GM21360 (cell line): ENCODE data around the gene TNS4.

Source experiments
- ATAC-seq: cut with Tn5 transposase; IDR thresholded peaks from one replicate; pipeline ENCODE4 v1.9.1; 2021; ENCODE audit warnings: mild to moderate bottlenecking, moderate library complexity; ENCODE audit not compliant: unreplicated experiment

TNS4 gene

DNA sequence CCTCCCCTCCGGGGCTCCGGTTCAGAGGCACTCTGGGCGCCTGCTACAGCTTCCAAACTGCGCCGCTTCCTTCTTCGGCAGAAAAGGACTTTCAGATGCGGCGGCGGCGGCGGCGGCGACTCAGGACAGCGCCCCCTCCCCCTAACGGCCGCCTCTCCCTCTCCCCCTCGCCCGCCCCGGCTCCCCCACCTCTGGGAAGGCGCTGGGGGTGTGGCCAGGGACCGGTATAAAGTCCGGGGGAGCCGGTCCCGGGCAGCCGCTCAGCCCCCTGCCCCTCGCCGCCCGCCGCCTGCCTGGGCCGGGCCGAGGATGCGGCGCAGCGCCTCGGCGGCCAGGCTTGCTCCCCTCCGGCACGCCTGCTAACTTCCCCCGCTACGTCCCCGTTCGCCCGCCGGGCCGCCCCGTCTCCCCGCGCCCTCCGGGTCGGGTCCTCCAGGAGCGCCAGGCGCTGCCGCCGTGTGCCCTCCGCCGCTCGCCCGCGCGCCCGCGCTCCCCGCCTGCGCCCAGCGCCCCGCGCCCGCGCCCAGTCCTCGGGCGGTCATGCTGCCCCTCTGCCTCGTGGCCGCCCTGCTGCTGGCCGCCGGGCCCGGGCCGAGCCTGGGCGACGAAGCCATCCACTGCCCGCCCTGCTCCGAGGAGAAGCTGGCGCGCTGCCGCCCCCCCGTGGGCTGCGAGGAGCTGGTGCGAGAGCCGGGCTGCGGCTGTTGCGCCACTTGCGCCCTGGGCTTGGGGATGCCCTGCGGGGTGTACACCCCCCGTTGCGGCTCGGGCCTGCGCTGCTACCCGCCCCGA is 58.0 kb downstream of the TNS4 start, which contains the start of gene IGFBP4:
Gene IGFBP4 (plus strand): TSS at position 255 of the 792 bp plus-strand sequence. CDS start 286 bp downstream, at position 541.
- no peak for ATAC-seq

DNA sequence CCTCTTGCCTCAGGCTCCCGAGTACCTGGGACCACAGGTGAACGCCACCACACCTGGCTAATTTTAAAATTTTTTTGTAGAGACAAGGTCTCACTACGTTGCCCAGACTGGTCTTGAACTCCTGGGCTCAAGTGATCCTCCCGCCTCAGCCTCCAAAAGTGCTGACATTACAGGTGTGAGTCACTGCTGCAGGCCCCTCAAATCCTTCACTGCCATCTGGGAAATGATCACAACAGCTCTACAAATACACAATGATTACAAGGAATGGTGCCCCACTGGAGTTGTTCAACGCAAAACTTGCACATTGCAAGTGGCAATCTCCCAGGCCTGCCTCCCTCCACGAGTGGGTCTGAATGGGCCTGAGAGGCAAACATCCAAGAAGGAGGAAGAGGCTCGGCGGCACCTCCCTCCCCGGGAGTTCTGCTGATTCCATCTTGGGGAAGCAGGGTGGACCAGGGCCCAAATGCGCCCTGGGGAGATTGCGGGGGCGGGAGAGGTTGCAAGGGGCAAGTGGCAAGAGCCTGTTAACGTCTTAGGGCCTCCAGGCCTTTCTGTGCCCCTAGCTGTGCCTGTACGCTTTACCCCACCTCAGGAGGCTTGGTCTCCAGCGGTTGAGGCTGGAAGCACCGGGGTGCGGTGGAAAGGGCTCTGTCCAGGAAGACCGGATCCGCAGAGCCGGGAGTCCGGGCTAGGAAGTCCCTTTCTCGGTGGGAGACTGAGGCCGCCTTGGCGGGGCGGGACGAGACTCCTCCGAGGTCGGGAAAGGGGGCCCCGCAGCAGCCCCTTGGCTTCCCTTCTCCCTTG is 58.8 kb downstream of the TNS4 start:
- no peak for ATAC-seq

- ATAC-seq = no peak
Measured at GRCh38 chr17:40440166-40440565, 61.3 kb downstream of the TNS4 start.

- no peak for ATAC-seq
Measured at GRCh38 chr17:40437095-40437732, 64.2 kb downstream of the TNS4 start.

GRCh38 chr17:40436636-40437035 is 64.8 kb downstream of the TNS4 start:
- ATAC-seq = no peak

GRCh38 chr17:40433551-40434415 is 67.6 kb downstream of the TNS4 start:
- no peak for ATAC-seq

GRCh38 chr17:40432864-40433528 is 68.4 kb downstream of the TNS4 start:
- ATAC-seq = no peak

- no peak for ATAC-seq
Measured at GRCh38 chr17:40431231-40431602, 70.2 kb downstream of the TNS4 start.

GRCh38 chr17:40430272-40431230 is 70.9 kb downstream of the TNS4 start:
- ATAC-seq = no peak

- ATAC-seq = no peak
Measured at GRCh38 chr17:40427002-40427491, 74.4 kb downstream of the TNS4 start.
